Ecto neural progenitor cell (in vitro differentiated cells): ENCODE measurements around the gene HNRNPH3.
"Not testable (repeated sequence)": the region's sequence is repeated elsewhere in the genome, so short reads cannot be mapped to it uniquely, and the experiment has no call there.

Experiments used
- DNase-seq: peaks from one replicate; pipeline ENCODE4 v3.0.0-alpha.2; 2018; ENCODE audit warnings: low spot score

Gene HNRNPH3

GRCh38 chr10:68331455-68332258 is at the start of gene HNRNPH3:
HNRNPH3 (plus strand) TSS chr10:68332064; CDS start chr10:68337222, 5,158 bp downstream.
- DNase-seq: peak; percentile 99

GRCh38 chr10:68284062-68285001 is 47.5 kb upstream of the HNRNPH3 start:
- peak; percentile 55 for DNase-seq

GRCh38 chr10:68288717-68289116 is 43.1 kb upstream of the HNRNPH3 start:
- DNase-seq: no peak

- no peak for DNase-seq
Observed at GRCh38 chr10:68290736-68291135, 41.1 kb upstream of the HNRNPH3 start.

GRCh38 chr10:68296843-68297663 is 34.8 kb upstream of the HNRNPH3 start:
- no peak for DNase-seq

- no peak for DNase-seq
Observed at GRCh38 chr10:68301301-68301700, 30.6 kb upstream of the HNRNPH3 start.

GRCh38 chr10:68301790-68302502 is 29.9 kb upstream of the HNRNPH3 start:
- no peak for DNase-seq

- no peak for DNase-seq
Observed at GRCh38 chr10:68302503-68302823, 29.4 kb upstream of the HNRNPH3 start.

- no peak for DNase-seq
Observed at GRCh38 chr10:68302871-68303270, 29.0 kb upstream of the HNRNPH3 start.

GRCh38 chr10:68303849-68304412 is 27.9 kb upstream of the HNRNPH3 start:
- no peak for DNase-seq

GRCh38 chr10:68305854-68306253 is 26.0 kb upstream of the HNRNPH3 start:
- no peak for DNase-seq

- DNase-seq: no peak
Observed at GRCh38 chr10:68310531-68310930, 21.3 kb upstream of the HNRNPH3 start.

- not testable (repeated sequence) for DNase-seq
Observed at GRCh38 chr10:68314930-68315329, 16.9 kb upstream of the HNRNPH3 start.

GRCh38 chr10:68315582-68315981 is 16.3 kb upstream of the HNRNPH3 start:
- DNase-seq: no peak

- DNase-seq: no peak
Observed at GRCh38 chr10:68318331-68319059, 13.4 kb upstream of the HNRNPH3 start.

GRCh38 chr10:68324396-68324795 is 7.5 kb upstream of the HNRNPH3 start:
- DNase-seq: not testable (repeated sequence)

- no peak for DNase-seq
Observed at GRCh38 chr10:68327889-68328786, 3.7 kb upstream of the HNRNPH3 start.

GRCh38 chr10:68329506-68329861 is 2.4 kb upstream of the HNRNPH3 start:
- no peak for DNase-seq

GRCh38 chr10:68330852-68331454 is 911 bp upstream of the HNRNPH3 start:
- peak; percentile 56 for DNase-seq
